Esophagus squamous epithelium (tissue), 4 donors: ENCODE data around the gene FOXO3.

Source experiments
- POLR2A ChIP-seq, 4 donors: fragments of 450-650 bp; IDR thresholded peaks; one replicate each; pipeline ENCODE4 v1.6.1; 2017; ENCODE audit warnings: antibody characterized with exemption in 4 of 4, mild to moderate bottlenecking in 4 of 4, moderate library complexity in 3 of 4
- TF ChIP-seq, protein P1 (sequence below), 6 experiments: fragments of 450-650 bp in 4 of 6; fragments of 200-600 bp in 2 of 6; sonication (generic) in 2 of 6; IDR thresholded peaks; one replicate each; pipeline ENCODE4 v1.5.1; 2016 to 2019; ENCODE audit warnings: antibody characterized with exemption in 6 of 6, mild to moderate bottlenecking in 4 of 6, moderate library complexity in 4 of 6

DNA sequence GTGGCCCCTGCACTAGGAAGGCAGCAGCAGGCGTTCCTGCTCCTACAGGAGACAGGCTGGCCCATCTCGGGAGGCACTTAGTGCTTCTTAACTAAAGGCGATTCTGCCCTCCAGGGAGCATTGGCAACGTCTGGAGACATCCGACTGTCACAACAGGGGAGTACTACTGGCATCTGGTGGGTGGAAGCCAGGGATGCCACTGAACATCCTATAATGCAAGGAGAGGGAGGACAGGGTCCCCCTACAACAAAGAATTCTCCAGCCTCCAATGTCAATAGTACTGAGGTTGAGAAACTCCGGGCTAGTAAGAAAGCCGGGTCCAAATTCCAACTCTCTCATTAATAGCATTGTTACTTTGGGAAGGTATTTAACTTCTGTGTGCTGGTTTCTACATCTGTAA is 168.1 kb downstream of the FOXO3 start:
- TF ChIP-seq, protein P1, sequence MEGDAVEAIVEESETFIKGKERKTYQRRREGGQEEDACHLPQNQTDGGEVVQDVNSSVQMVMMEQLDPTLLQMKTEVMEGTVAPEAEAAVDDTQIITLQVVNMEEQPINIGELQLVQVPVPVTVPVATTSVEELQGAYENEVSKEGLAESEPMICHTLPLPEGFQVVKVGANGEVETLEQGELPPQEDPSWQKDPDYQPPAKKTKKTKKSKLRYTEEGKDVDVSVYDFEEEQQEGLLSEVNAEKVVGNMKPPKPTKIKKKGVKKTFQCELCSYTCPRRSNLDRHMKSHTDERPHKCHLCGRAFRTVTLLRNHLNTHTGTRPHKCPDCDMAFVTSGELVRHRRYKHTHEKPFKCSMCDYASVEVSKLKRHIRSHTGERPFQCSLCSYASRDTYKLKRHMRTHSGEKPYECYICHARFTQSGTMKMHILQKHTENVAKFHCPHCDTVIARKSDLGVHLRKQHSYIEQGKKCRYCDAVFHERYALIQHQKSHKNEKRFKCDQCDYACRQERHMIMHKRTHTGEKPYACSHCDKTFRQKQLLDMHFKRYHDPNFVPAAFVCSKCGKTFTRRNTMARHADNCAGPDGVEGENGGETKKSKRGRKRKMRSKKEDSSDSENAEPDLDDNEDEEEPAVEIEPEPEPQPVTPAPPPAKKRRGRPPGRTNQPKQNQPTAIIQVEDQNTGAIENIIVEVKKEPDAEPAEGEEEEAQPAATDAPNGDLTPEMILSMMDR (IDR thresholded peaks at IDR 0.05): no peak
- no peak for TF ChIP-seq POLR2A (IDR thresholded peaks at IDR 0.05)
